Ishikawa (cell line): ENCODE results near the gene KCTD12.

ENCODE experiments used
- CEBPB ChIP-seq: IDR thresholded peaks from 2 replicates; pipeline ENCODE4 v1.6.1; 2012
- CREB1 ChIP-seq: IDR thresholded peaks from 2 replicates; pipeline ENCODE4 v1.6.1; 2012; ENCODE audit warnings: low read depth
- EGR1 ChIP-seq: IDR thresholded peaks from 2 replicates; pipeline ENCODE4 v1.6.1; 2012
- EP300 ChIP-seq: IDR thresholded peaks from 2 replicates; pipeline ENCODE4 v1.6.1; 2012; ENCODE audit warnings: borderline replicate concordance
- FOXM1 ChIP-seq: IDR thresholded peaks from 2 replicates; pipeline ENCODE4 v1.6.1; 2012; ENCODE audit warnings: low read depth, borderline replicate concordance
- MAX ChIP-seq: IDR thresholded peaks from 2 replicates; pipeline ENCODE4 v1.6.1; 2012
- NFIC ChIP-seq: IDR thresholded peaks from 2 replicates; pipeline ENCODE4 v1.6.1; 2012
- RAD21 ChIP-seq: IDR thresholded peaks from 2 replicates; pipeline ENCODE4 v1.6.1; 2012; ENCODE audit warnings: low read depth
- TAF1 ChIP-seq: IDR thresholded peaks from 2 replicates; pipeline ENCODE4 v1.6.1; 2012; ENCODE audit warnings: low read depth, mild to moderate bottlenecking
- TCF12 ChIP-seq: IDR thresholded peaks from 2 replicates; pipeline ENCODE4 v1.6.1; 2012; ENCODE audit warnings: low read depth
- TEAD4 ChIP-seq: IDR thresholded peaks from 2 replicates; pipeline ENCODE4 v1.6.1; 2012
- USF1 ChIP-seq: IDR thresholded peaks from 2 replicates; pipeline ENCODE4 v1.6.1; 2012
- YY1 ChIP-seq: IDR thresholded peaks from 2 replicates; pipeline ENCODE4 v1.6.1; 2012; ENCODE audit warnings: low read depth
- ZBTB7A ChIP-seq: IDR thresholded peaks from 2 replicates; pipeline ENCODE4 v1.6.1; 2012; ENCODE audit warnings: low read depth
- TF ChIP-seq, protein P1 (sequence below): IDR thresholded peaks from 2 replicates; pipeline ENCODE4 v1.6.1; 2012; ENCODE audit warnings: low read depth, mild to moderate bottlenecking

KCTD12 gene

GRCh38 chr13:76927955-76928354 is 41.8 kb upstream of the KCTD12 start:
- TF ChIP-seq EGR1 (no peak), EP300 (no peak), TEAD4 (no peak), USF1 (no peak), MAX (no peak), TAF1 (no peak), RAD21 (no peak), TCF12 (no peak), CREB1 (no peak), YY1 (no peak), NFIC (no peak), ZBTB7A (no peak), CEBPB (no peak)

- TF ChIP-seq EGR1 (no peak), CREB1 (no peak), FOXM1 (no peak), TEAD4 (no peak)
- TF ChIP-seq, protein P1, sequence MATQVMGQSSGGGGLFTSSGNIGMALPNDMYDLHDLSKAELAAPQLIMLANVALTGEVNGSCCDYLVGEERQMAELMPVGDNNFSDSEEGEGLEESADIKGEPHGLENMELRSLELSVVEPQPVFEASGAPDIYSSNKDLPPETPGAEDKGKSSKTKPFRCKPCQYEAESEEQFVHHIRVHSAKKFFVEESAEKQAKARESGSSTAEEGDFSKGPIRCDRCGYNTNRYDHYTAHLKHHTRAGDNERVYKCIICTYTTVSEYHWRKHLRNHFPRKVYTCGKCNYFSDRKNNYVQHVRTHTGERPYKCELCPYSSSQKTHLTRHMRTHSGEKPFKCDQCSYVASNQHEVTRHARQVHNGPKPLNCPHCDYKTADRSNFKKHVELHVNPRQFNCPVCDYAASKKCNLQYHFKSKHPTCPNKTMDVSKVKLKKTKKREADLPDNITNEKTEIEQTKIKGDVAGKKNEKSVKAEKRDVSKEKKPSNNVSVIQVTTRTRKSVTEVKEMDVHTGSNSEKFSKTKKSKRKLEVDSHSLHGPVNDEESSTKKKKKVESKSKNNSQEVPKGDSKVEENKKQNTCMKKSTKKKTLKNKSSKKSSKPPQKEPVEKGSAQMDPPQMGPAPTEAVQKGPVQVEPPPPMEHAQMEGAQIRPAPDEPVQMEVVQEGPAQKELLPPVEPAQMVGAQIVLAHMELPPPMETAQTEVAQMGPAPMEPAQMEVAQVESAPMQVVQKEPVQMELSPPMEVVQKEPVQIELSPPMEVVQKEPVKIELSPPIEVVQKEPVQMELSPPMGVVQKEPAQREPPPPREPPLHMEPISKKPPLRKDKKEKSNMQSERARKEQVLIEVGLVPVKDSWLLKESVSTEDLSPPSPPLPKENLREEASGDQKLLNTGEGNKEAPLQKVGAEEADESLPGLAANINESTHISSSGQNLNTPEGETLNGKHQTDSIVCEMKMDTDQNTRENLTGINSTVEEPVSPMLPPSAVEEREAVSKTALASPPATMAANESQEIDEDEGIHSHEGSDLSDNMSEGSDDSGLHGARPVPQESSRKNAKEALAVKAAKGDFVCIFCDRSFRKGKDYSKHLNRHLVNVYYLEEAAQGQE: no peak
Measured at GRCh38 chr13:76925115-76925514, 38.9 kb upstream of the KCTD12 start.

DNA sequence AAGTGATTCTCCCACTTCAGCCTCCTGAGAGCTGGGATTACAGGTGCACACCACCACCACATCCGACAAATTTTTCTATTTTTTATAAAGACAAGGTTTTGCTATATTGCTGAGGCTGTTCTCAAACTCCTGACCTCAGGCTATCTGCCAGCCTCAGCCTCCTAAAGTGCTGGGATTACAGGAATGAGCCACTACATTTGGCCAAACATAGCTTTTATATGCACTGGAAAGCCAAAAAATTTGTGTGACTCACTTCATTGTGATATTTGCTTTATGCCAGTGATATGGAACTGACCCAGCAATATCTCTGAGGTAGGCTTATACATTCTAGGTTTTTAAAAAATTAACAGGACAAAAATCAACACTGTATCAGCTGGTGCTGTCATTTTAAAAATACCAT is 35.3 kb upstream of the KCTD12 start:
- no peak for TF ChIP-seq YY1

DNA sequence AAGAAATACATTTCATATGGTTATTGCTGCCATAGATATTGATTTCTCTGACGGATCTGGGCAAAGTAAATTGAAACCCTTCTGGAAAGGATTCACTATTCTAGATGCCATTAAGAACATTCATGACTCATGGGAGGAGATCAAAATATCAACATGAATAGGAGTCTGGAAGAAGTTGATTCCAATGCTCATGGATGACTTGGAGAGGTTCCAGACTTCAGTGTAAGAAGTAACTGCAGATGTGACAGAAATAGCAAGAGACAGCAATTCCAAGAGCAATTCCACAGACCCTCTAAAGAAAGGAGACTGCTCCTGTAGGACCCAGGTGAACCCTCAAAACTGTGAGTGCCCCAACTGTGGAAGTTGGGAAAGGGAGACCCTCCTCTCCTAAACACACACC is 30.9 kb upstream of the KCTD12 start:
- no peak for TF ChIP-seq CREB1
- TF ChIP-seq EP300: no peak
- no peak for TF ChIP-seq TAF1
- TF ChIP-seq NFIC: no peak
- TF ChIP-seq CEBPB: no peak
- TF ChIP-seq EGR1: no peak
- TF ChIP-seq MAX: no peak
- no peak for TF ChIP-seq FOXM1
- TF ChIP-seq TEAD4: no peak
- TF ChIP-seq TCF12: no peak
- TF ChIP-seq ZBTB7A: no peak
- no peak for TF ChIP-seq USF1
- TF ChIP-seq, protein P1: no peak
- TF ChIP-seq YY1: no peak
- no peak for TF ChIP-seq RAD21

GRCh38 chr13:76913898-76914297 is 27.7 kb upstream of the KCTD12 start:
- TF ChIP-seq TEAD4: no peak
- TF ChIP-seq FOXM1: no peak

- TF ChIP-seq, protein P1: no peak
- TF ChIP-seq NFIC (no peak), YY1 (no peak), TCF12 (no peak), CREB1 (no peak), USF1 (no peak), TEAD4 (no peak), TAF1 (no peak), EGR1 (no peak)
Measured at GRCh38 chr13:76912476-76912875, 26.3 kb upstream of the KCTD12 start.
